ENCODE measurements around the gene ZNF213. TPM values are rescaled to one million over a fixed set of nuclear protein-coding genes. Genes with fewer than 3 reads are reported as not detected.
"Not testable (repeated sequence)": the region's sequence is repeated elsewhere in the genome, so short reads cannot be mapped to it uniquely, and the experiment has no call there.

The ZNF213 gene
- total and polyA plus RNA-seq, 10 donors = 2.4 to 11.4 (median 7.7) TPM

- peak; percentile 63 for DNase-seq
- peaks cover 0 to 36% (median 13%) of the 10 kb centered on the region in 7 donors for H3K27me3 ChIP-seq (replicated peaks in 1 of 7)
These were observed 29.5 kb downstream of the ZNF213 start for GRCh38 chr16:3164121-3164991.

GRCh38 chr16:3165111-3165822 is 30.4 kb downstream of the ZNF213 start:
- Histone ChIP-seq H3K9me3 (no peaks in the 10 kb centered on the region), H3K27ac (peak overlapping the region in 7 of 8 donors; percentile 42 to 78 (median 63)), H3K36me3 (no peaks in the 10 kb centered on the region), H3K27me3 (replicated peaks in 1 of 7) (peaks cover 5 to 40% (median 22%) of the 10 kb centered on the region in 7 donors), H3K4me1 (peaks cover under 1 to 25% (median 11%) of the 10 kb centered on the region in 6 donors), H3K4me3 (peak overlapping the region in 3 of 8 donors; percentile 6 to 58 (median 28))
- no peak for TF ChIP-seq CTCF (IDR thresholded peaks at IDR 0.05 in 8 of 11, conservative IDR thresholded peaks at IDR 0.05 in 3 of 11)
- TF ChIP-seq POLR2A (IDR thresholded peaks at IDR 0.05) = no peak
- TF ChIP-seq POLR2AphosphoS5 (IDR thresholded peaks at IDR 0.05) = no peak
- intact Hi-C loops (cut with DNase I; ENCODE audit: low total_unique reads) = loop anchor here (10.0 kb wide), 1 partner anchor 110 kb away; no protein-coding TSS in a partner anchor
- WGBS, 5 donors = 80 to 91% (median 87%) methylated on average over 12 of the region's 12 CpGs
- peak; percentile 29 for DNase-seq

More at GRCh38 chr16:3164121-3164991, 29.5 kb downstream of the ZNF213 start:
- peaks cover 0 to 31% (median 17%) of the 10 kb centered on the region in 6 donors for H3K4me1 ChIP-seq
- TF ChIP-seq POLR2AphosphoS5 (IDR thresholded peaks at IDR 0.05) = no peak
- H3K36me3 ChIP-seq = no peaks in the 10 kb centered on the region
- no peak overlapping the region for H3K27ac ChIP-seq
- H3K9me3 ChIP-seq = no peaks in the 10 kb centered on the region
- intact Hi-C loops (cut with DNase I; ENCODE audit: low total_unique reads) = loop anchor here (10.0 kb wide), 1 partner anchor 110 kb away; no protein-coding TSS in a partner anchor
- H3K4me3 ChIP-seq = no peak overlapping the region
- WGBS, 5 donors = 86 to 91% (median 87%) methylated on average over 34 to 37 of the region's 37 CpGs

- TF ChIP-seq CTCF (IDR thresholded peaks at IDR 0.05 in 8 of 11, conservative IDR thresholded peaks at IDR 0.05 in 3 of 11) = no peak
- no peak for TF ChIP-seq POLR2A (IDR thresholded peaks at IDR 0.05)
- TF ChIP-seq POLR2AphosphoS5 (IDR thresholded peaks at IDR 0.05) = no peak
- Histone ChIP-seq H3K36me3 (no peaks in the 10 kb centered on the region), H3K4me3 (no peak overlapping the region), H3K27me3 (replicated peaks in 1 of 7) (peaks cover 7 to 45% (median 35%) of the 10 kb centered on the region in 7 donors), H3K4me1 (peaks cover 13 to 34% (median 21%) of the 10 kb centered on the region in 6 donors), H3K27ac (no peak overlapping the region), H3K9me3 (no peaks in the 10 kb centered on the region)
- intact Hi-C loops (cut with DNase I; ENCODE audit: low total_unique reads) = loop anchor here (10.0 kb wide), 1 partner anchor 112 kb away; no protein-coding TSS in a partner anchor
- WGBS, 5 donors = 20 to 41% (median 38%) methylated on average over 1 of the region's 1 CpG
- no peak for DNase-seq
These were observed 31.7 kb downstream of the ZNF213 start for GRCh38 chr16:3166505-3166886.

GRCh38 chr16:3168729-3169128 is 33.9 kb downstream of the ZNF213 start:
- not testable (repeated sequence) for H3K9me3 ChIP-seq, H3K4me3 ChIP-seq, H3K36me3 ChIP-seq, DNase-seq, H3K27ac ChIP-seq
- peaks cover 20 to 43% (median 32%) of the 10 kb centered on the region in 6 donors for H3K4me1 ChIP-seq
- intact Hi-C loops (cut with DNase I; ENCODE audit: low total_unique reads) = loop anchor here (10.0 kb wide), 1 partner anchor 114 kb away; no protein-coding TSS in a partner anchor
- H3K27me3 ChIP-seq (replicated peaks in 1 of 7) = peaks cover 13 to 65% (median 57%) of the 10 kb centered on the region in 7 donors
- WGBS, 5 donors = 86 to 92% (median 88%) methylated on average over 7 of the region's 7 CpGs
